GM12878 (cell line): Measurements from ENCODE around the gene L1CAM. TPM values are rescaled to one million over a fixed set of nuclear protein-coding genes. Genes with fewer than 3 reads are reported as not detected.
A peak's percentile ranks its signal among the peaks of the same experiment; 100 is the strongest.

Source experiments
- BACH1 ChIP-seq: fragments of 450-650 bp; IDR thresholded peaks from 2 replicates; pipeline ENCODE4 v1.6.1; 2017; ENCODE audit warnings: mild to moderate bottlenecking, borderline replicate concordance
- BHLHE40 ChIP-seq, 2 experiments: fragments of 450-650 bp in 1 of 2; IDR thresholded peaks; 2 replicates each; pipeline ENCODE4 v1.6.1; 2011 to 2017; ENCODE audit warnings: low read depth in 2 of 2, borderline replicate concordance in 1 of 2, improper control_type of control experiment in 1 of 2, low read length in 1 of 2, mild to moderate bottlenecking in 1 of 2
- CREM ChIP-seq: IDR thresholded peaks from 2 replicates; pipeline ENCODE4 v1.6.1; 2014; ENCODE audit warnings: antibody characterized with exemption, low read depth
- GABPA ChIP-seq: IDR thresholded peaks from 2 replicates; pipeline ENCODE4 v1.6.1; 2014; ENCODE audit warnings: antibody characterized with exemption, low read depth, mild to moderate bottlenecking, inconsistent platforms
- MYC ChIP-seq: IDR thresholded peaks from 2 replicates; pipeline ENCODE4 v1.6.1; 2011; ENCODE audit warnings: mild to moderate bottlenecking, low read length, moderate library complexity, inconsistent platforms; ENCODE audit not compliant: insufficient read depth, insufficient replicate concordance, insufficient read length, severe bottlenecking
- PAX8 ChIP-seq: fragments of 450-650 bp; IDR thresholded peaks from 2 replicates; pipeline ENCODE4 v1.6.1; 2017; ENCODE audit warnings: mild to moderate bottlenecking, moderate library complexity
- PML ChIP-seq: IDR thresholded peaks from 2 replicates; pipeline ENCODE4 v1.6.1; 2012; ENCODE audit warnings: low read length, inconsistent platforms
- RFX5 ChIP-seq: IDR thresholded peaks from 2 replicates; pipeline ENCODE4 v1.6.1; 2011; ENCODE audit warnings: low read depth, low read length, improper control_type of control experiment
- TBL1XR1 ChIP-seq: IDR thresholded peaks from 2 replicates; pipeline ENCODE4 v1.6.1; 2012; ENCODE audit warnings: low read depth, low read length, improper control_type of control experiment
- polyA plus RNA-seq, 11 experiments: library from polyadenylated mRNA; depleted of rRNA in 4 of 11; unstranded in 6 of 11; stranded (reverse) in 5 of 11; fragments of >200 nt; fragmentation: Nextera tagmentation in 4 of 11; fragmentation: Illumina TruSeq in 1 of 11; extraction: Ambion mirVana in 4 of 11; extraction: Trizol in 1 of 11; gene quantifications; 1 replicate in 1 of 11; 2 replicates in 10 of 11; pipeline versions ENCODE4 v1.2.1 to v1.2.3, GENCODE V29; 2011 to 2016; ENCODE audit warnings: inconsistent platforms in 2 of 11, missing spikeins in 2 of 11, low read depth in 1 of 11
- total RNA-seq, 4 experiments: library from RNA; depleted of rRNA in 3 of 4; stranded (reverse); fragments of >200 nt in 3 of 4; fragmentation: Illumina TruSeq in 1 of 4; extraction: Trizol in 1 of 4; gene quantifications; 2 replicates each; pipeline versions ENCODE4 v1.2.1 to v1.2.3, GENCODE V29; 2013 to 2021
- TF ChIP-seq, protein P1 (sequence below): fragments of 450-650 bp; IDR thresholded peaks from 2 replicates; pipeline ENCODE4 v1.6.1; 2018; ENCODE audit warnings: borderline replicate concordance, mild to moderate bottlenecking; ENCODE audit not compliant: partially characterized antibody

The L1CAM gene
- total and polyA plus RNA-seq, 10 of the 15 experiments (the other 5 are each of a cell fraction or from before 2014, with no cell fraction given), result 0.01 to 0.64 (median 0.09) TPM; not detected in 5

DNA sequence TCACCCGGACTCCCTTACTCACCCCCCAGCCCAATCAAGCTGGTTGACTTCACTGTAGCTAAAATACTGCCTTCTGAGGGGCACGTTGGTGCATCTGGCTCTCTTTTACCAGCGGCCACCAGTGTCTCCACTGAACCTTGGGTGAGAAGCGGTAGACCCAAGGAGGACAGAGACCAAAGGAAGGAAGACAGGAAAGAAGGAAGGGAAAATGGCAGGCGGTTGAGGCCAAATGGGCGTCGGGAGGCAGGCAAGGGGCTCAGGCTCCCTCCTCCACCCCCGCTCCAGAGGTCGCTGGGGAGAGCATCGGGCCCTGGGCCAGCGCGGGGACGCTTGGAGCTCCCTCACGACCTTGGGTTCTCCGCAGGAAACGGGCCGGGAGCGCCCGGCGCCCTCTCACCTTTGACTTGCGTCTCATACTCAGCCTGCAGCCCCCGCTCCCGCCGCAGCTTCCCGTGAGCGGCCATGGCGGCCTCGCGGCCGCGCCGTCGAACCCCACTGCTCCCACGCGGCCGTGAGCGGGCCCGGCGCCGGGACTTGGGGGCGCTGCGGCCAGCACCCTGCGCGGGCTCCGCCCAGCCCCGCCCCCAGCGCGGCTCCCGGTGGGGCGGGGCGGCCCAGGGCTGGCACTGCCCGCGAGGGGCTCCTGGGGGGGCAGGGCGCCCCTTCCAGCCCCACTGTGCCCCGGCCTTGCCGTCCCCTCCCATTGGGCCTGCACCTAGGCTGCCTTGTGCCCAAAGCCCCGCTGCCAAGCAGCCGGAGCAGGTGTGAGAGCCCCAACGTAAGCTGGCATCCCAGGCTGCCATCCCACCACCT lies 40.0 kb upstream of the L1CAM start, which contains the start of gene ARHGAP4 (continued):
- TF ChIP-seq GABPA (no peak), BACH1 (peak; percentile 86), CREM (peak; percentile 53), PML (peak; percentile 65; the same call in 1 of the 2 replicates), PAX8 (no peak), MYC (no peak), BHLHE40 (IDR thresholded peaks at IDR 0.05; ENCODE audit: borderline replicate concordance in 1 of 2, low read depth in 2 of 2, low read length in 1 of 2) (peak; percentile 36 to 67; a peak in 3 of 4 replicates), RFX5 (no peak), TBL1XR1 (no peak)
- TF ChIP-seq, protein P1, sequence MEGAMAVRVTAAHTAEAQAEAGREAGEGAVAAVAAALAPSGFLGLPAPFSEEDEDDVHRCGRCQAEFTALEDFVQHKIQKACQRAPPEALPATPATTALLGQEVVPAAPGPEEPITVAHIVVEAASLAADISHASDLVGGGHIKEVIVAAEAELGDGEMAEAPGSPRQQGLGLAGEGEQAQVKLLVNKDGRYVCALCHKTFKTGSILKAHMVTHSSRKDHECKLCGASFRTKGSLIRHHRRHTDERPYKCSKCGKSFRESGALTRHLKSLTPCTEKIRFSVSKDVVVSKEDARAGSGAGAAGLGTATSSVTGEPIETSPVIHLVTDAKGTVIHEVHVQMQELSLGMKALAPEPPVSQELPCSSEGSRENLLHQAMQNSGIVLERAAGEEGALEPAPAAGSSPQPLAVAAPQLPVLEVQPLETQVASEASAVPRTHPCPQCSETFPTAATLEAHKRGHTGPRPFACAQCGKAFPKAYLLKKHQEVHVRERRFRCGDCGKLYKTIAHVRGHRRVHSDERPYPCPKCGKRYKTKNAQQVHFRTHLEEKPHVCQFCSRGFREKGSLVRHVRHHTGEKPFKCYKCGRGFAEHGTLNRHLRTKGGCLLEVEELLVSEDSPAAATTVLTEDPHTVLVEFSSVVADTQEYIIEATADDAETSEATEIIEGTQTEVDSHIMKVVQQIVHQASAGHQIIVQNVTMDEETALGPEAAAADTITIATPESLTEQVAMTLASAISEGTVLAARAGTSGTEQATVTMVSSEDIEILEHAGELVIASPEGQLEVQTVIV, result no peak
